ENCODE data around the gene RABL6. TPM values are rescaled to one million over a fixed set of nuclear protein-coding genes. Genes with fewer than 3 reads are reported as not detected.
"Not testable (repeated sequence)": the region's sequence is repeated elsewhere in the genome, so short reads cannot be mapped to it uniquely, and the experiment has no call there.

RABL6 gene
- total RNA-seq, 2 donors from 2014 or later: 61.6 to 71.4 TPM

- intact Hi-C loops (cut with DNase I): loop anchor here in 1 of 2 donors (10.0 kb wide), 1 partner anchor 64 kb away; no protein-coding TSS in a partner anchor
- peak; percentile 21 for DNase-seq
- no peak for ATAC-seq
These were observed 52.8 kb downstream of the RABL6 start for GRCh38 chr9:136860529-136860928.

- DNase-seq (peak; percentile 24), ATAC-seq (no peak)
- intact Hi-C loops (cut with DNase I): loop anchor here in 1 of 2 donors (10.0 kb wide), 1 partner anchor 64 kb away; no protein-coding TSS in a partner anchor
These were observed 53.5 kb downstream of the RABL6 start for GRCh38 chr9:136860933-136861873.

- DNase-seq (peak; percentile 20), ATAC-seq (no peak)
- intact Hi-C loops (cut with DNase I): loop anchor here in 1 of 2 donors (10.0 kb wide), 1 partner anchor 63 kb away; no protein-coding TSS in a partner anchor
These were observed 54.2 kb downstream of the RABL6 start for GRCh38 chr9:136861874-136862457.

- ATAC-seq (no peak), DNase-seq (peak; percentile 26)
- intact Hi-C loops (cut with DNase I): loop anchor here in 1 of 2 donors (10.0 kb wide), 1 partner anchor 62 kb away; no protein-coding TSS in a partner anchor
These were observed 55.3 kb downstream of the RABL6 start for GRCh38 chr9:136862849-136863622.

- ATAC-seq (no peak), DNase-seq (no peak)
- intact Hi-C loops (cut with DNase I): loop anchor here in 1 of 2 donors (10.0 kb wide), 1 partner anchor 61 kb away; no protein-coding TSS in a partner anchor
These were observed 56.0 kb downstream of the RABL6 start for GRCh38 chr9:136863623-136864273.

GRCh38 chr9:136865041-136865767 lies 57.5 kb downstream of the RABL6 start:
- ATAC-seq (no peak), DNase-seq (peak; percentile 17)
- intact Hi-C loops (cut with DNase I): loop anchor here in 1 of 2 donors (10.0 kb wide), 1 partner anchor 60 kb away; no protein-coding TSS in a partner anchor

- intact Hi-C loops (cut with DNase I): loop anchor here in 1 of 2 donors (10.0 kb wide), 1 partner anchor 59 kb away; no protein-coding TSS in a partner anchor
- DNase-seq: peak; percentile 40
- peak; percentile 31 to 35 for ATAC-seq
These were observed 58.0 kb downstream of the RABL6 start for GRCh38 chr9:136865768-136866103.

GRCh38 chr9:136866898-136867421 lies 59.2 kb downstream of the RABL6 start:
- intact Hi-C loops (cut with DNase I): loop anchor here in 1 of 2 donors (10.0 kb wide), 1 partner anchor 58 kb away; no protein-coding TSS in a partner anchor
- DNase-seq: peak; percentile 24

GRCh38 chr9:136867480-136867879 lies 59.7 kb downstream of the RABL6 start:
- intact Hi-C loops (cut with DNase I): loop anchor here in 1 of 2 donors (10.0 kb wide), 1 partner anchor 57 kb away; no protein-coding TSS in a partner anchor
- DNase-seq (peak; percentile 14), ATAC-seq (no peak)

More at GRCh38 chr9:136866898-136867421, 59.2 kb downstream of the RABL6 start:
- ATAC-seq: not testable (repeated sequence)

- ATAC-seq: no peak
- intact Hi-C loops (cut with DNase I): loop anchor here in 1 of 2 donors (10.0 kb wide), 1 partner anchor 57 kb away; no protein-coding TSS in a partner anchor
- peak; percentile 15 for DNase-seq
These were observed 60.2 kb downstream of the RABL6 start for GRCh38 chr9:136867917-136868316.

GRCh38 chr9:136868644-136869043 lies 60.9 kb downstream of the RABL6 start:
- DNase-seq (no peak), ATAC-seq (no peak)
- intact Hi-C loops (cut with DNase I): loop anchor here in 1 of 2 donors (10.0 kb wide), 1 partner anchor 56 kb away; no protein-coding TSS in a partner anchor

GRCh38 chr9:136869611-136870010 lies 61.9 kb downstream of the RABL6 start:
- not testable (repeated sequence) for DNase-seq, ATAC-seq
- intact Hi-C loops (cut with DNase I): loop anchor here in 1 of 2 donors (10.0 kb wide), 1 partner anchor 55 kb away; no protein-coding TSS in a partner anchor

GRCh38 chr9:136875155-136875554 lies 67.4 kb downstream of the RABL6 start:
- ATAC-seq (no peak), DNase-seq (no peak)
- intact Hi-C loops (cut with DNase I): no loop called here

GRCh38 chr9:136876476-136876875 lies 68.7 kb downstream of the RABL6 start:
- no peak for DNase-seq
- intact Hi-C loops (cut with DNase I): no loop called here
- ATAC-seq: no peak

- ATAC-seq: no peak
- intact Hi-C loops (cut with DNase I): no loop called here
- DNase-seq: no peak
These were observed 72.9 kb downstream of the RABL6 start for GRCh38 chr9:136880651-136881050.

- no peak for ATAC-seq
- no peak for DNase-seq
- intact Hi-C loops (cut with DNase I): no loop called here
These were observed 74.0 kb downstream of the RABL6 start for GRCh38 chr9:136881691-136882108.
